PC-9 (cell line): Measurements from ENCODE around the gene MB21D2.

Experiments
- EZH2 ChIP-seq: fragments of 200-600 bp; sonication (generic); IDR thresholded peaks from 2 replicates; pipeline ENCODE4 v1.8.0; 2017; ENCODE audit warnings: antibody characterized with exemption, low read depth
- TF ChIP-seq, protein P1 (sequence below): fragments of 200-600 bp; sonication (generic); conservative IDR thresholded peaks from 2 replicates; pipeline ENCODE4 v1.6.1; 2017; ENCODE audit warnings: mixed run types, antibody characterized with exemption, mild to moderate bottlenecking, moderate library complexity

DNA sequence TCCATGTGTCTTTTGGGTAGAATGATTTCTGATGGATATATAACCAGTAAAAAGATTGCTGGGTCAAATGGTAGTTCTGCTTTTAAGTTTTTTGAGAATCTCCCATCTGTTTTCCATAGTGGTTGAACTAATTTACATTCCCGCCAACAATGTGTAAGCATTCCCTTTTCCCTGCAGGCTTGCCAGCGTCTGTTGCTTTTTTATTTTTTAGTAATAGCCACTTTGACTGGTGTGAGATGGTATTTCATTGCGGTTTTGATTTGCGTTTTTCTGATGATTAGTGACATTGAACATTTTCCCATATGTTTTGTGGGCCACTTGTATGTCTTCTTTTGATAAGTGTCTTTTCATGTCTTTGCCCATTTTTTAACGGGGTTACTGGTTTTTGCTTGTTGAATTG is 36.3 kb upstream of the MB21D2 start:
- TF ChIP-seq, protein P1, sequence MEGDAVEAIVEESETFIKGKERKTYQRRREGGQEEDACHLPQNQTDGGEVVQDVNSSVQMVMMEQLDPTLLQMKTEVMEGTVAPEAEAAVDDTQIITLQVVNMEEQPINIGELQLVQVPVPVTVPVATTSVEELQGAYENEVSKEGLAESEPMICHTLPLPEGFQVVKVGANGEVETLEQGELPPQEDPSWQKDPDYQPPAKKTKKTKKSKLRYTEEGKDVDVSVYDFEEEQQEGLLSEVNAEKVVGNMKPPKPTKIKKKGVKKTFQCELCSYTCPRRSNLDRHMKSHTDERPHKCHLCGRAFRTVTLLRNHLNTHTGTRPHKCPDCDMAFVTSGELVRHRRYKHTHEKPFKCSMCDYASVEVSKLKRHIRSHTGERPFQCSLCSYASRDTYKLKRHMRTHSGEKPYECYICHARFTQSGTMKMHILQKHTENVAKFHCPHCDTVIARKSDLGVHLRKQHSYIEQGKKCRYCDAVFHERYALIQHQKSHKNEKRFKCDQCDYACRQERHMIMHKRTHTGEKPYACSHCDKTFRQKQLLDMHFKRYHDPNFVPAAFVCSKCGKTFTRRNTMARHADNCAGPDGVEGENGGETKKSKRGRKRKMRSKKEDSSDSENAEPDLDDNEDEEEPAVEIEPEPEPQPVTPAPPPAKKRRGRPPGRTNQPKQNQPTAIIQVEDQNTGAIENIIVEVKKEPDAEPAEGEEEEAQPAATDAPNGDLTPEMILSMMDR, result no peak
- no peak for TF ChIP-seq EZH2
